ENCODE results near the gene SEMA3C.

DNA sequence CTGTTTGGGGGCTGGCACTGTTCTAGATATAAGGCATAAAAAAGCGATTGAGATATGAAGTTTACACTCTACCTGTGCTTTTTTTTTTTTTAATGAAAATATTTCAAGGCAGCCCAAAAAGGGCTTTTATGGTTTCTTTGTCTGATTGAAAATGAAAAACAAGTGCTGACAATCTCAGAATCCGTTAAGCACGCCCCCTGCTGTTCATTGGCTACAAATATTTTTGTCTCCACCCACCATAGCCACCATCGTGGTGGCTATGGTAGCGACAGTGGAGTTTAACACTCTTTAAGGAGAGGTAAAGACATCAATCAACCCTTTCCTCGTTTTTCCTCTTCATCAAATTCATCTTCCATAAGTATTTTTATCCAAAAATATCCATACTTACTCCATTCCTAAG, 186.2 kb downstream of the SEMA3C start:
- TF ChIP-seq, protein P1, sequence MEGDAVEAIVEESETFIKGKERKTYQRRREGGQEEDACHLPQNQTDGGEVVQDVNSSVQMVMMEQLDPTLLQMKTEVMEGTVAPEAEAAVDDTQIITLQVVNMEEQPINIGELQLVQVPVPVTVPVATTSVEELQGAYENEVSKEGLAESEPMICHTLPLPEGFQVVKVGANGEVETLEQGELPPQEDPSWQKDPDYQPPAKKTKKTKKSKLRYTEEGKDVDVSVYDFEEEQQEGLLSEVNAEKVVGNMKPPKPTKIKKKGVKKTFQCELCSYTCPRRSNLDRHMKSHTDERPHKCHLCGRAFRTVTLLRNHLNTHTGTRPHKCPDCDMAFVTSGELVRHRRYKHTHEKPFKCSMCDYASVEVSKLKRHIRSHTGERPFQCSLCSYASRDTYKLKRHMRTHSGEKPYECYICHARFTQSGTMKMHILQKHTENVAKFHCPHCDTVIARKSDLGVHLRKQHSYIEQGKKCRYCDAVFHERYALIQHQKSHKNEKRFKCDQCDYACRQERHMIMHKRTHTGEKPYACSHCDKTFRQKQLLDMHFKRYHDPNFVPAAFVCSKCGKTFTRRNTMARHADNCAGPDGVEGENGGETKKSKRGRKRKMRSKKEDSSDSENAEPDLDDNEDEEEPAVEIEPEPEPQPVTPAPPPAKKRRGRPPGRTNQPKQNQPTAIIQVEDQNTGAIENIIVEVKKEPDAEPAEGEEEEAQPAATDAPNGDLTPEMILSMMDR (IDR thresholded peaks at IDR 0.05) = no peak
- no peak for TF ChIP-seq POLR2A (IDR thresholded peaks at IDR 0.05)
- no peak for TF ChIP-seq POLR2AphosphoS5 (IDR thresholded peaks at IDR 0.05; ENCODE audit: insufficient read depth in 1 of 2, low read depth in 1 of 2)
